ENCODE results near the gene MICAL2.

GRCh38 chr11:12187399-12187798 is 77.0 kb downstream of the MICAL2 start:
- TF ChIP-seq REST (IDR thresholded peaks at IDR 0.05; ENCODE audit: insufficient read depth in 1 of 2, low read depth in 2 of 2, low read length in 2 of 2) (no peak), TAF1 (IDR thresholded peaks at IDR 0.05; ENCODE audit: borderline replicate concordance, insufficient read depth, low read length) (no peak), SIN3A (IDR thresholded peaks at IDR 0.05; ENCODE audit: borderline replicate concordance, insufficient read depth, low read length) (no peak), POLR2AphosphoS5 (IDR thresholded peaks at IDR 0.05; ENCODE audit: low read depth, low read length) (no peak), FOXP2 (optimal IDR thresholded peaks at IDR 0.05; ENCODE audit: borderline replicate concordance, extremely low read depth, extremely low read length, insufficient read depth) (no peak)

Measured in PFSK-1 (cell line).